Measurements from ENCODE around the gene ANAPC2. TPM values are rescaled to one million over a fixed set of nuclear protein-coding genes. Genes with fewer than 3 reads are reported as not detected.

Gene ANAPC2
- total RNA-seq, 1 donor from 2014 or later = 28.7 TPM

DNA sequence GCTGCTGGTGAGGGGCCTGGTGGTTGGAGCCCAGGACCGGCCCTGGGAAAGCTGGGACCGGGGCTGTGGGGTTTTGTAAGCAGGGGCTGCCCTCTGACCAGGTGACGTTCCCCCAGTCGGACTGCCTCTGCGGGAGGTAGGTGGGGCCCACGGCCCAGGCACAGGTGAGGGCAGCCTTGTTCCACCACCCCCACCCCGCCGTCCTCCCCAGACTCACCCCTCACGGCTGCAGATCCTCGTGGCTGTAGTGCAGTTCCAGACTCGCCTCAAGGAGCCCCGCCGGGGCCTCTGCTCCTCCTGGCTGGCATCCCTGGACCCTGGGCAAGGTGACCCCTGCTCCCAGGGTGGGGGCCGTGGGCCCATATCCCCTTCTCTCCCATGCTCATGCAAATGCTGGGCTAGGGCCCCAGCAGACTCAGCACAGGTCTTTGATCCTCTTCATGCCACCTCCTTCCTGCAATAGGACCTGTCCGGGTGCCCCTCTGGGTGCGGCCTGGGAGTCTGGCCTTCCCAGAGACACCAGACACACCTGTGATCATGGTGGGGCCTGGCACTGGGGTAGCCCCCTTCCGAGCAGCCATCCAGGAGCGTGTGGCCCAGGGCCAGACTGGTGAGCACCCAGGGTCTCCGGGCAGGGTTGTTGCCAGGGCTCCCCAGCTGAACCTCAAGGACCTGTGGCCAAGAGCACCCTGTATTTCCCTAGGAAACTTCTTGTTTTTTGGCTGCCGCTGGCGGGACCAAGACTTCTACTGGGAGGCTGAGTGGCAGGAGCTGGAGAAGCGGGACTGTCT, 27.0 kb upstream of the ANAPC2 start:
- DNase-seq (ENCODE audit: low read depth) = no peak

DNA sequence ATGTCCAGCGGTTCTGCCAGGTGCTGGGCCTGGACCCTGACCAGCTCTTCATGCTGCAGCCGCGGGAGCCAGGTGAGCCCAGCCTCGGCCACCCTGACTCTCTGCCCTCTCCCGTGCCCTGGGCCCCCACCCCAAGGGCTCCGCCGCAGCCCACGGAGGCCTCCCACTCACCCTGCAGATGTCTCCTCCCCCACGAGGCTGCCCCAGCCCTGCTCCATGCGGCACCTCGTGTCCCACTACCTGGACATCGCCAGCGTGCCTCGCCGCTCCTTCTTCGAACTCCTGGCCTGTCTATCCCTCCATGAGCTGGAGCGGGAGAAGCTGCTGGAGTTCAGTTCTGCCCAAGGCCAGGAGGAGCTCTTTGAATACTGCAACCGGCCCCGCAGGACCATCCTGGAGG, 26.3 kb upstream of the ANAPC2 start:
- DNase-seq (ENCODE audit: low read depth) = no peak

- DNase-seq (ENCODE audit: low read depth) = no peak
Observed at GRCh38 chr9:137213160-137214060, 25.1 kb upstream of the ANAPC2 start.

DNA sequence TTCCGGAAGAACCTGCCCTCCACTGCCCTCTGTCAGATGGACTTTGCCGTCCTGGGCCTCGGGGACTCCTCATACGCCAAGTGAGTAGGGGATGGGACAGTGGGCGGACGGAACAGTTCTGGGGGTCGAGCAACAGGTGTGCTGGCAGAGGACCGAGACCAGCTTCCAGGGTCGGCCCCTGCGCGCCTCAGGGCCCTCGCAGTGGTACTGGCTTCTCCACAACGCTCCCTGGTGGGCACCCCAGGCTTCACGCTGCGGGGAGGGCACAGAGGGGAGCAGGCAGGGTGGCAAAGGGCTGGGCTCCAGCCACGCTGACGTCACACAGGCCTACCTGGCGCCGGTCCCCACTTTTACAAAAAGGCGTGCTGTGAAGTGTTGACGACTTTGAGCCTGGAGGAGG, 24.2 kb upstream of the ANAPC2 start:
- DNase-seq (ENCODE audit: low read depth) = no peak

DNA sequence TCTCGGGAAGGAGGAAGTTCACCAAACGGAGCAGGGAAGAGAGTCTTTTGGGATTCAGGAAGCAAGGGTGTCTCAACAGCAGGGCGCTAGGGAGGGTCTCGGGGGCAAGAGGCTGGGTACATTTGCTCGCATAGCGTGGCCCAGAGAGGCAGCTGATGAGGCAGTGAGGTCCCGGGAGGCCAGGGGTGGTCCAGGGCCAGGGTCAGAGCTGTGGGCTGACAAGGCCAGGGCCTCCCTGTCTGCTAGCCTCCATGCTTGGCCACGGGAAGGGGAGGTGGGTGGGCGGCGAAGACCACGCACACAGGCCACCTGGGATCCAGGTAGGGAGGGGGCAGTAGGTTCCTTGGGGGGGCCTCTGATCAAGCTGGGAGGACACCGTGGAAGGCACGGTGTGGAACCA, 23.2 kb upstream of the ANAPC2 start:
- DNase-seq (ENCODE audit: low read depth) = no peak

GRCh38 chr9:137206602-137207001, 18.2 kb upstream of the ANAPC2 start:
- no peak for DNase-seq (ENCODE audit: low read depth)

DNA sequence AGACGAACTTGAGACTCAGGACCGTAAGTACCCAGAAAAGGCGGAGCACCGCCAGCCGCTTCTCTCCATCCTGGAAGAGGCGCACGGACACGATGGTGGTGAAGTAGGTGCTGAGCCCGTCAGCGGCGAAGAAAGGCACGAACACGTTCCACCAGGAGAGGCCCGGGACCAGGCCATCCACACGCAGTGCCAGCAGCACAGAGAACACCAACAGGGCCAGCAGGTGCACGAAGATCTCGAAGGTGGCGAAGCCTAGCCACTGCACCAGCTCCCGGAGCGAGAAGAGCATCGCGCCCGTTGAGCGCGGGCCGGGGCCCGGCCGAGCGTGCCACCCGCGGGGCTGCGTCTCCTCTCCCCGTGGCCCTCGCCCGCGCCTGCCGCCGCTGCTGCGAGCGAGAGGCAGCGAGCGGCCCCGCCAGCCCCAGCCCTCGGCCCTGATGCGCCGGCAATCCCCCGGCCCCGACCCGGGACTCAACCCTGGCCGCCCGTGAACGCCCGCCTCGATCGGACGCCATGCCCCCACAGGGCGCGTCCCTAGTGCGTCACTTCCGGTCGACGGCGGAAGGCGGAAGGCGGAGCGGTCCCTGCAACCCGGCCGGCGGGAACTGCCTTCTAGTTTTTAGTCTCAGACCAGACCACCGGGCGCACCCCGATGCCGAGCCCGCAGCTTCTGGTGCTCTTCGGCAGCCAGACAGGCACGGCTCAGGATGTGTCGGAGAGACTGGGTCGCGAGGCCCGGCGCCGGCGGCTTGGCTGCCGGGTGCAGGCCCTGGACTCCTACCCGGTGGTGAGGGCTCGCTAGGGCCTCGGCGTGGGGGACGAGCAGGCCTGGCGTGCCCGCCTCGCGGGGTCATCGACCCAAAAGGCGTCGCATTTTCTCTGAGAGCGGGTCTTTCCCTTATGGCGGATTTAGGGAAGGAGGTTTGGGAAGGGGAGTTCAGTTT, 17.0 kb upstream of the ANAPC2 start, which contains the start of the genes NDOR1 and TMEM203:
NDOR1 (plus strand) TSS at position 575 of the 944 bp plus-strand sequence; CDS start at position 653, 78 bp downstream.
TMEM203 (minus strand) TSS at position 523 of the 944 bp plus-strand sequence; CDS start at position 289, 234 bp downstream.
- DNase-seq (ENCODE audit: low read depth) = peak; percentile 86

- DNase-seq (ENCODE audit: low read depth) = no peak
Observed at GRCh38 chr9:137204731-137205125, 16.4 kb upstream of the ANAPC2 start.

DNA sequence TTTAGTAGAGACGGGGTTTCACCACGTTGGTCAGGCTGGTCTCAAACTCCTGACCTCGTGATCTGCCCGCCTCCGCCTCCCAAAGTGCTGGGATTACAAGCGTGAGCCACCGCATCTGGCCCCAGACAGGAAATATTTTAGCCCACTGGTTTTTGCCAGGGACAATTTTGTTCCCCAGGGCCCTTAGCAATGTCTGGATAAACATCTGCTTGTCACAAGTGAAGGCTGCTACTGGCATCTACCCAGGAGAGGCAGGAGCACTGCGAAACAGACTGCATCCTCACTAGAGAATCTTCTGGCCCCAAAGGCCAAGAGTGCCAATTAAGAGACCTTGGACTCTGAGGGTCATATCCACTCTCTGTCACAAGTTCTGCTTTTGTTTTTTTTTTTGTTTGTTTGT, 14.6 kb upstream of the ANAPC2 start:
- no peak for DNase-seq (ENCODE audit: low read depth)

- no peak for DNase-seq (ENCODE audit: low read depth)
Observed at GRCh38 chr9:137201205-137201868, 13.0 kb upstream of the ANAPC2 start.

- peak; percentile 100 for DNase-seq (ENCODE audit: low read depth)
Observed at GRCh38 chr9:137200311-137201204, 12.2 kb upstream of the ANAPC2 start, which contains the start of gene TPRN. TSS of gene TPRN (minus strand) at chr9:137200741. CDS start at chr9:137200711, 30 bp downstream.

DNA sequence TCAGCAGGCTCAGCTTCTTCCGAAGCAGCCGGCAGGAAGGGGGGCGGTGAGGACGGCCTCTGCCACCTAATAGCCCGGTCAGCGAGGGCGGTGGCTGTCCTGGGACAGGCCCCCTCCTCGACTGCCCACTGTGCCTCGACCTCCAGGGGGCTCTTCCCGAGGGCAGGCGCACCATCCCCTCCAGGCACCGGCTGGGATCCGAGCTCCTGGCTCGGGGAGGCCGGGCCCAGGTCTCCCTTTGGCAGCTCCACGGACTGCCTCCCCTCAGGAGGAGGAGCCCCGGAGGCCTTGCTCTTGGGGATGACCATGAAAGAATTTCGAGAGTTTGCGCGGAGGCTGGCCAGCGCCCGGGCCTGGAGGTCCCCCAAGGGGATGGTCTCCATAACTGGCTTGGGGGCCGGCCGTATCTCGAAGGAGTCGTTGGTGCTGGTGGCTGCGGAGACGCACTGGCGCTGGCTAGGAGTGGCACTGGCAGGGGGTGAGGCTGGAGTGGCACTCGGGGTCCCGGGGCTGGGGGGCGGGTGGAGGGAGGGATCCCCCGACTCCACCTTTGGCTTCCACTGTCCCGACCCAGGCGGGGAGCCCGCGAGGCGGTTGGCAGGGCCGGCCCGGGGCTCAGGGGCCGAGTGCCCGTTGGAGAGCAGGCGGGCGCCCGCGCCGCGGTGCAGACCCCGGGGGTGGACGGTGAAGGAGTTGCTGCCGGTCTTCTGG, 11.2 kb upstream of the ANAPC2 start:
- no peak for DNase-seq (ENCODE audit: low read depth)

DNA sequence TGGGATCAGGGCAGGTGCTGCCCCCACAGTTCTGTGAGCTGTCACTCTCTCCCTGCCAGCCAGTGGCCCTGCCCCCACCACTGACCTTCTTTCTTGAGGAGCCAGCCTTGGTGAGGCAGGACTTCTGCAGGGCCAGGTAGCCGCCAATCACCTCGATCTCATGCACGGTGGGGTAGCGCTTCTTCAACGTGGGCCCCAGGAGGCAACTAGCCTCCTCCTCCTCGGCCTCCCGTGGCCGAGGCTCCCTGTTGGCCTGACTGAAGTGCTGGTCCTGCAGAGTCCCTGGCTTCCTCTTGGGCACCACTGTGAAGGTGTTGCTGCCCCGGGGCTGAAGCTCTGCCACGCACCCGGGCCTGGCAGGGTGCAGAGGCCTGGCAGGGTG, 10.5 kb upstream of the ANAPC2 start:
- no peak for DNase-seq (ENCODE audit: low read depth)

- peak; percentile 23 for DNase-seq (ENCODE audit: low read depth)
Observed at GRCh38 chr9:137198051-137198901, 9.9 kb upstream of the ANAPC2 start.

GRCh38 chr9:137195525-137196220, 7.3 kb upstream of the ANAPC2 start:
- DNase-seq (ENCODE audit: low read depth) = no peak

- DNase-seq (ENCODE audit: low read depth) = no peak
Observed at GRCh38 chr9:137194909-137195308, 6.5 kb upstream of the ANAPC2 start.

DNA sequence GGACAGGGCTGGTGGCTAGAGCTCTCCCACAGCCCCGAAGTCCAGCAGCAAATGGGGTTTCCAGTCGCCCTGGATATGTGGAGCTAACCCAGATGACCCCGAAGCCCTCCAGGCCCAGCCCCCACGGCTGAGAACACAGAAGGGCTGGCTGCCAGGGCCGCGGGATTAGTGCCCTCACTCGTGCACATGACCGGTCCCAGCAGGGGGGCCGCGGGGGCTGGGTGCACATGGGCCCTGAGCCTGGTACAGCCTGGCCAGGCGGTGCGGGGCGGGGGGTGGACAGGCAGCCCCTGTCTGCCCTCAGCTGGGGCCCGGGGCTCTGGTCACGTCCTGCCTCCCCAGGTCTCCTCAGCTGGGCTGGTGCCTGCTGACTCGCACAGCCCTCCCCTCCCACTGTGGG, 6.0 kb upstream of the ANAPC2 start:
- peak; percentile 25 for DNase-seq (ENCODE audit: low read depth)
